OCI-LY7 (cell line): ENCODE results near the gene HOXA4.

ENCODE experiments used
- EZH2phosphoT487 ChIP-seq: fragments of 200-600 bp; sonication (generic); IDR thresholded peaks from 2 replicates; pipeline ENCODE4 v1.6.1; 2018; ENCODE audit warnings: low read depth, borderline replicate concordance, mild to moderate bottlenecking, mixed run types, antibody characterized with exemption, low read length, moderate library complexity, mixed read lengths
- TF ChIP-seq, protein P1 (sequence below): fragments of 200-600 bp; sonication (generic); conservative IDR thresholded peaks from 2 replicates; pipeline ENCODE4 v1.5.1; 2014; ENCODE audit warnings: mild to moderate bottlenecking, antibody characterized with exemption, low read length, moderate library complexity, mixed read lengths

GRCh38 chr7:27092819-27093110, 37.8 kb downstream of the HOXA4 start:
- TF ChIP-seq, protein P1, sequence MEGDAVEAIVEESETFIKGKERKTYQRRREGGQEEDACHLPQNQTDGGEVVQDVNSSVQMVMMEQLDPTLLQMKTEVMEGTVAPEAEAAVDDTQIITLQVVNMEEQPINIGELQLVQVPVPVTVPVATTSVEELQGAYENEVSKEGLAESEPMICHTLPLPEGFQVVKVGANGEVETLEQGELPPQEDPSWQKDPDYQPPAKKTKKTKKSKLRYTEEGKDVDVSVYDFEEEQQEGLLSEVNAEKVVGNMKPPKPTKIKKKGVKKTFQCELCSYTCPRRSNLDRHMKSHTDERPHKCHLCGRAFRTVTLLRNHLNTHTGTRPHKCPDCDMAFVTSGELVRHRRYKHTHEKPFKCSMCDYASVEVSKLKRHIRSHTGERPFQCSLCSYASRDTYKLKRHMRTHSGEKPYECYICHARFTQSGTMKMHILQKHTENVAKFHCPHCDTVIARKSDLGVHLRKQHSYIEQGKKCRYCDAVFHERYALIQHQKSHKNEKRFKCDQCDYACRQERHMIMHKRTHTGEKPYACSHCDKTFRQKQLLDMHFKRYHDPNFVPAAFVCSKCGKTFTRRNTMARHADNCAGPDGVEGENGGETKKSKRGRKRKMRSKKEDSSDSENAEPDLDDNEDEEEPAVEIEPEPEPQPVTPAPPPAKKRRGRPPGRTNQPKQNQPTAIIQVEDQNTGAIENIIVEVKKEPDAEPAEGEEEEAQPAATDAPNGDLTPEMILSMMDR, result no peak
- TF ChIP-seq EZH2phosphoT487, result no peak
